B cell (primary cell): ENCODE results near the gene PRR7. TPM values are rescaled to one million over a fixed set of nuclear protein-coding genes. Genes with fewer than 3 reads are reported as not detected.
A peak's percentile ranks its signal among the peaks of the same experiment; 100 is the strongest.

Experiments used
- ATAC-seq: fragments of 200-7000 bp; cut with Tn5 transposase; one replicate; pipeline ENCODE4 v1.10.0; 2021; ENCODE audit warnings: low read depth, mild to moderate bottlenecking, moderate number of reproducible peaks, moderate library complexity
- CTCF ChIA-PET: fragments of 350-600 bp; sonication (Branson Sonifier 250); formaldehyde crosslinking; loops from one replicate; lab custom pipeline; 2021; ENCODE audit warnings: antibody characterized with exemption, inconsistent platforms; lab: Charles Lee
- POLR2A ChIA-PET: fragments of 350-600 bp; sonication (Branson Sonifier 250); formaldehyde crosslinking; loops from one replicate; lab custom pipeline; 2021; ENCODE audit warnings: antibody characterized with exemption; lab: Charles Lee
- DNase-seq: peaks from one replicate; pipeline ENCODE4 v3.0.0; 2013
- H2AFZ ChIP-seq: 2 replicates; pipeline ENCODE4 v1.6.1; 2012; ENCODE audit warnings: mild to moderate bottlenecking, low read depth, low read length; ENCODE audit not compliant: insufficient read depth, poor library complexity, severe bottlenecking
- H3K27ac ChIP-seq, 2 donors: 1 replicate in 1 of 2; 2 replicates in 1 of 2; pipeline ENCODE4 v1.5.1; 2012 to 2013; ENCODE audit warnings: low read length in 2 of 2, mild to moderate bottlenecking in 2 of 2, moderate library complexity in 1 of 2
- H3K27me3 ChIP-seq, 4 experiments: fragments of 200-600 bp in 1 of 4; sonication (generic) in 1 of 4; replicated peaks in 1 of 4; 1 replicate in 2 of 4; 2 replicates in 2 of 4; pipeline versions ENCODE4 v1.6.1 to v1.7.0; 2013 to 2016; ENCODE audit warnings: low read length in 3 of 4, mild to moderate bottlenecking in 2 of 4, mixed read lengths in 1 of 4, moderate library complexity in 1 of 4; ENCODE audit not compliant: insufficient read depth in 4 of 4, control insufficient read depth in 3 of 4; ENCODE audit errors: control extremely low read depth in 1 of 4
- H3K36me3 ChIP-seq, 2 experiments: replicated peaks in 1 of 2; 1 replicate in 1 of 2; 2 replicates in 1 of 2; pipeline versions ENCODE4 v1.6.1 to v1.7.1; 2013; ENCODE audit warnings: low read length in 1 of 2; ENCODE audit not compliant: insufficient read depth in 2 of 2, control insufficient read depth in 1 of 2; ENCODE audit errors: control extremely low read depth in 1 of 2, extremely low read depth in 1 of 2
- H3K4me1 ChIP-seq, 2 donors: fragments of 200-600 bp in 1 of 2; sonication (generic) in 1 of 2; 1 replicate in 1 of 2; 2 replicates in 1 of 2; pipeline versions ENCODE4 v1.5.1 to v1.6.1; 2013 to 2017; ENCODE audit warnings: low read length in 2 of 2; ENCODE audit not compliant: control insufficient read depth in 2 of 2, insufficient read depth in 2 of 2
- H3K4me2 ChIP-seq: replicated peaks from 2 replicates; pipeline ENCODE3; 2012; ENCODE audit warnings: mild to moderate bottlenecking, low read depth, low read length; ENCODE audit not compliant: poor library complexity, severe bottlenecking
- H3K4me3 ChIP-seq, 5 experiments: fragments of 200-600 bp in 1 of 5; sonication (generic) in 1 of 5; 1 replicate in 3 of 5; 2 replicates in 2 of 5; pipeline versions ENCODE4 v1.5.1 to v1.7.0; 2011 to 2016; ENCODE audit warnings: low read length in 4 of 5, mild to moderate bottlenecking in 4 of 5, low read depth in 2 of 5, control low read depth in 1 of 5, moderate library complexity in 1 of 5; ENCODE audit not compliant: insufficient read depth in 1 of 5; ENCODE audit errors: control extremely low read depth in 1 of 5, extremely low read depth in 1 of 5
- H3K79me2 ChIP-seq: fragments of 200-600 bp; sonication (generic); one replicate; pipeline ENCODE4 v1.6.0; 2016; ENCODE audit warnings: low read length; ENCODE audit not compliant: control insufficient read depth, insufficient read depth
- H3K9ac ChIP-seq: fragments of 200-600 bp; sonication (generic); 2 replicates; pipeline ENCODE4 v1.6.1; 2017; ENCODE audit warnings: mild to moderate bottlenecking, low read length, moderate library complexity
- H3K9me3 ChIP-seq, 3 donors: one replicate each; pipeline versions ENCODE4 v1.6.1 to v1.7.1; 2013; ENCODE audit warnings: low read length in 2 of 3; ENCODE audit not compliant: control insufficient read depth in 2 of 3, insufficient read depth in 1 of 3; ENCODE audit errors: control extremely low read depth in 1 of 3
- H4K20me1 ChIP-seq: 2 replicates; pipeline ENCODE4 v1.6.0; 2012; ENCODE audit warnings: mild to moderate bottlenecking, low read length; ENCODE audit not compliant: insufficient read depth, control insufficient read depth, poor library complexity, severe bottlenecking
- H3K27ac Mint-ChIP-seq: one replicate; pipeline ENCODE4 v1.8.0; 2021; ENCODE audit warnings: mixed read lengths
- H3K27me3 Mint-ChIP-seq: one replicate; pipeline ENCODE4 v1.8.0; 2021; ENCODE audit warnings: mixed read lengths
- H3K4me1 Mint-ChIP-seq: one replicate; pipeline ENCODE4 v1.8.0; 2021; ENCODE audit warnings: mixed read lengths
- H3K4me3 Mint-ChIP-seq: one replicate; pipeline ENCODE4 v1.8.0; 2021; ENCODE audit warnings: mixed read lengths
- H3K9me3 Mint-ChIP-seq: one replicate; pipeline ENCODE4 v1.8.0; 2022; ENCODE audit warnings: mixed read lengths; ENCODE audit not compliant: insufficient read depth
- CTCF ChIP-seq: fragments of 200-600 bp; IDR thresholded peaks from one replicate; pipeline ENCODE4 v1.8.0; 2022; ENCODE audit warnings: antibody characterized with exemption, mild to moderate bottlenecking
- EZH2 ChIP-seq: IDR thresholded peaks from 2 replicates; pipeline ENCODE4 v1.6.1; 2012; ENCODE audit warnings: borderline replicate concordance, low read depth, mild to moderate bottlenecking, moderate library complexity, low read length; ENCODE audit not compliant: insufficient read depth, poor library complexity, severe bottlenecking
- WGBS: methylation state at CpG from one replicate; pipeline ENCODE4 v1.1.5; 2013; ENCODE audit warnings: missing lambda C conversion rate; ENCODE audit not compliant: insufficient coverage; 5-methylcytosine and 5-hydroxymethylcytosine counted together
- intact Hi-C: fragments of 100-400 bp; cut with micrococcal nuclease; formaldehyde crosslinking; loops from one replicate; pipeline ENCODE4 v1.10.0; 2022
- polyA plus RNA-seq: library from polyadenylated mRNA; depleted of rRNA; stranded (reverse); fragments of >200 nt; gene quantifications from 2 replicates; pipeline ENCODE4 v1.2.3, GENCODE V29; 2012
- total RNA-seq, 2 donors: library from RNA; stranded (reverse); fragments of 120-200 nt in 1 of 2; gene quantifications; 1 replicate in 1 of 2; 2 replicates in 1 of 2; pipeline versions ENCODE4 v1.2.3 to v1.2.4, GENCODE V29; 2013 to 2022

Gene PRR7
- total and polyA plus RNA-seq, 2 donors (not counting 1 experiment from before 2014, with no cell fraction given), result 4.8 to 84.4 TPM

GRCh38 chr5:177455661-177456590 is 9.3 kb downstream of the PRR7 start:
- no peaks in the 10 kb centered on the region for H3K27me3 Mint-ChIP-seq
- H4K20me1 ChIP-seq, result peaks cover 30% of the 10 kb centered on the region
- ChIA-PET CTCF (interaction anchor here (0.7 to 21.3 kb wide), 29 partner anchors 10 to 154 kb away, joined by 3 to 628 read pairs (median 6); partner anchors contain the start of genes DBN1, DDX41, DOK3 and F12), POLR2A (interaction anchor here (0.6 to 6.7 kb wide), 11 partner anchors 9 to 85 kb away, joined by 3 to 87 read pairs (median 6); partner anchors contain the start of genes DOK3, GRK6, PFN3 and PRR7)
- peak overlapping the region; percentile 99 for H3K4me2 ChIP-seq
- peak overlapping the region; percentile 34 to 91 (median 74) for H3K4me3 ChIP-seq
- peak overlapping the region; percentile 50 for H2AFZ ChIP-seq
- peaks cover 17 to 31% of the 10 kb centered on the region in 2 donors for H3K4me1 ChIP-seq
- under 1% methylated on average over 66 of the region's 76 CpGs for WGBS
- ATAC-seq (peak; percentile 45), DNase-seq (peak; percentile 96)
- H3K9ac ChIP-seq, result peak overlapping the region; percentile 87
- no peaks in the 10 kb centered on the region for H3K9me3 Mint-ChIP-seq
- no peaks in the 10 kb centered on the region for H3K27me3 ChIP-seq
- no peaks in the 10 kb centered on the region for H3K36me3 ChIP-seq
- intact Hi-C loops, result loop anchor here (1.0 to 2.0 kb wide), 3 partner anchors 41 to 143 kb away; partner anchors contain the start of gene PDLIM7
- H3K9me3 ChIP-seq, result peaks cover 0 to 4% (median 0%) of the 10 kb centered on the region in 3 donors
- peak overlapping the region; percentile 96 for H3K27ac Mint-ChIP-seq
- H3K27ac ChIP-seq, result peak overlapping the region; percentile 88 to 97
- H3K4me1 Mint-ChIP-seq, result peaks cover 27% of the 10 kb centered on the region
- peaks cover 19% of the 10 kb centered on the region for H3K79me2 ChIP-seq
- TF ChIP-seq CTCF (peak; percentile 96), EZH2 (no peak)
- peak overlapping the region; percentile 93 for H3K4me3 Mint-ChIP-seq
